ENCODE measurements around the gene ETS1.

The ETS1 gene

DNA sequence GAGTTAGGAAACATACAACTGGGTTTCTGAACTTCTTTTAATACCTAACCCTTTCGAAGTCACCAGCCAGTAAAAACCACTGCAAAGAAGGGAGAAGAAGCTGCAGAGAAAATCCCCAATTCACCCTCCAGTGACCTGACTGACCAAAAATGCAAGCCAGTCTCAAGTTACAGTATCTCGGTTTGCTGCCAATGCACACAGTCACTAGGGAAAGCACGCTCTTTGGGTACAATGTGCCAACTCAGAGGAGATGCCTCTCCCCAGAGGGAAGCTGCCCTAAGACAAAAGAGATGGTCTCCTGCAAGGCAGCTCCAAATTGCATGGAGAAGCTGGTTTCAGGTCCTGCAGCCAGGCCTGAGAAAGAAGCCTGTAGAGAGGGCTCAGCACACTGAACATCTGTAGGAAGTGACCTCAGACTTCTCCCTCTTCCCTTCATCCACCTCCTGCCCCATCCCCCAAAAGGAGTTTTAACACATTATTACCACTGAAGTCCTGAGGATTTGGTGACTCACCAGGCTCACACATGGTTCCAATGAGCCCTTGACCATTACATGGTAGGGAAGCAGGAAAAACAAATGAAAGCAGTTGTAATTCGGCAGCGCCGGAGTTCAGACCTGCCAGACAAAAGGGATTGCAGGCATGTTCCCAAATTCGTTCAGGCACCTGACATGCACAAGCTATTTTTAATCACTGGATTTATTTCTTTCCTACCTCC, 90.1 kb downstream of the ETS1 start:
- TF ChIP-seq, protein P1, sequence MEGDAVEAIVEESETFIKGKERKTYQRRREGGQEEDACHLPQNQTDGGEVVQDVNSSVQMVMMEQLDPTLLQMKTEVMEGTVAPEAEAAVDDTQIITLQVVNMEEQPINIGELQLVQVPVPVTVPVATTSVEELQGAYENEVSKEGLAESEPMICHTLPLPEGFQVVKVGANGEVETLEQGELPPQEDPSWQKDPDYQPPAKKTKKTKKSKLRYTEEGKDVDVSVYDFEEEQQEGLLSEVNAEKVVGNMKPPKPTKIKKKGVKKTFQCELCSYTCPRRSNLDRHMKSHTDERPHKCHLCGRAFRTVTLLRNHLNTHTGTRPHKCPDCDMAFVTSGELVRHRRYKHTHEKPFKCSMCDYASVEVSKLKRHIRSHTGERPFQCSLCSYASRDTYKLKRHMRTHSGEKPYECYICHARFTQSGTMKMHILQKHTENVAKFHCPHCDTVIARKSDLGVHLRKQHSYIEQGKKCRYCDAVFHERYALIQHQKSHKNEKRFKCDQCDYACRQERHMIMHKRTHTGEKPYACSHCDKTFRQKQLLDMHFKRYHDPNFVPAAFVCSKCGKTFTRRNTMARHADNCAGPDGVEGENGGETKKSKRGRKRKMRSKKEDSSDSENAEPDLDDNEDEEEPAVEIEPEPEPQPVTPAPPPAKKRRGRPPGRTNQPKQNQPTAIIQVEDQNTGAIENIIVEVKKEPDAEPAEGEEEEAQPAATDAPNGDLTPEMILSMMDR (IDR thresholded peaks at IDR 0.05; ENCODE audit: low read length) = no peak
- TF ChIP-seq EZH2 (IDR thresholded peaks at IDR 0.05; ENCODE audit: borderline replicate concordance, low read length) = no peak
- Histone ChIP-seq H2AFZ (ENCODE audit: low read length) (no peak overlapping the region), H3F3A (ENCODE audit: insufficient read depth, low read length) (no peaks in the 10 kb centered on the region), H4K20me1 (ENCODE audit: insufficient read depth, low read length) (no peaks in the 10 kb centered on the region), H3K9me3 (ENCODE audit: low read length) (no peaks in the 10 kb centered on the region), H3K36me3 (ENCODE audit: insufficient read depth, low read length) (peaks cover 70% of the 10 kb centered on the region; the same call in 1 of the 2 replicates), H3K27me3 (ENCODE audit: insufficient read depth, low read length) (no peaks in the 10 kb centered on the region), H3K9ac (ENCODE audit: low read length) (peak overlapping the region; percentile 29; the same call in 1 of the 2 replicates), H3K4me1 (ENCODE audit: insufficient read depth, low read length, severe bottlenecking) (peaks cover 100% of the 10 kb centered on the region), H3K4me3 (ENCODE audit: low read depth, low read length, poor library complexity, severe bottlenecking) (peak overlapping the region; percentile 13), H3K27ac (ENCODE audit: low read depth, low read length, poor library complexity, severe bottlenecking) (peak overlapping the region; percentile 66), H3K9me2 (ENCODE audit: low read depth, low read length) (no peaks in the 10 kb centered on the region), H3K4me2 (ENCODE audit: low read length) (peak overlapping the region; percentile 53), H3K79me2 (ENCODE audit: insufficient read depth, low read length) (peaks cover 100% of the 10 kb centered on the region)

- peaks cover 70% of the 10 kb centered on the region for H3K36me3 ChIP-seq (ENCODE audit: insufficient read depth, low read length)
- no peaks in the 10 kb centered on the region for H3K9me3 ChIP-seq (ENCODE audit: low read length)
- H3K4me3 ChIP-seq (ENCODE audit: low read depth, low read length, poor library complexity, severe bottlenecking) = no peak overlapping the region
- H3F3A ChIP-seq (ENCODE audit: insufficient read depth, low read length) = no peaks in the 10 kb centered on the region
- H3K4me1 ChIP-seq (ENCODE audit: insufficient read depth, low read length, severe bottlenecking) = peaks cover 100% of the 10 kb centered on the region
- no peaks in the 10 kb centered on the region for H3K9me2 ChIP-seq (ENCODE audit: low read depth, low read length)
- peak overlapping the region; percentile 66 for H3K27ac ChIP-seq (ENCODE audit: low read depth, low read length, poor library complexity, severe bottlenecking)
- no peak overlapping the region for H2AFZ ChIP-seq (ENCODE audit: low read length)
- peak overlapping the region; percentile 53; the same call in 1 of the 2 replicates for H3K4me2 ChIP-seq (ENCODE audit: low read length)
- peaks cover 100% of the 10 kb centered on the region for H3K79me2 ChIP-seq (ENCODE audit: insufficient read depth, low read length)
- H3K9ac ChIP-seq (ENCODE audit: low read length) = no peak overlapping the region
- no peaks in the 10 kb centered on the region for H4K20me1 ChIP-seq (ENCODE audit: insufficient read depth, low read length)
- TF ChIP-seq, protein P1 (IDR thresholded peaks at IDR 0.05; ENCODE audit: low read length) = no peak
- no peak for TF ChIP-seq EZH2 (IDR thresholded peaks at IDR 0.05; ENCODE audit: borderline replicate concordance, low read length)
- no peaks in the 10 kb centered on the region for H3K27me3 ChIP-seq (ENCODE audit: insufficient read depth, low read length)
Observed at GRCh38 chr11:128496692-128497060, 90.7 kb downstream of the ETS1 start.

- Histone ChIP-seq H3K27ac (ENCODE audit: low read depth, low read length, poor library complexity, severe bottlenecking) (peak overlapping the region; percentile 66), H2AFZ (ENCODE audit: low read length) (no peak overlapping the region), H3K4me2 (ENCODE audit: low read length) (peak overlapping the region; percentile 53; the same call in 1 of the 2 replicates), H3K4me1 (ENCODE audit: insufficient read depth, low read length, severe bottlenecking) (peaks cover 96% of the 10 kb centered on the region), H3K9me2 (ENCODE audit: low read depth, low read length) (no peaks in the 10 kb centered on the region), H3K4me3 (ENCODE audit: low read depth, low read length, poor library complexity, severe bottlenecking) (no peak overlapping the region), H3F3A (ENCODE audit: insufficient read depth, low read length) (no peaks in the 10 kb centered on the region), H3K79me2 (ENCODE audit: insufficient read depth, low read length) (peaks cover 100% of the 10 kb centered on the region), H3K36me3 (ENCODE audit: insufficient read depth, low read length) (peaks cover 72% of the 10 kb centered on the region), H4K20me1 (ENCODE audit: insufficient read depth, low read length) (no peaks in the 10 kb centered on the region), H3K9me3 (ENCODE audit: low read length) (no peaks in the 10 kb centered on the region), H3K27me3 (ENCODE audit: insufficient read depth, low read length) (no peaks in the 10 kb centered on the region), H3K9ac (ENCODE audit: low read length) (no peak overlapping the region)
- TF ChIP-seq EZH2 (IDR thresholded peaks at IDR 0.05; ENCODE audit: borderline replicate concordance, low read length) = no peak
- TF ChIP-seq, protein P1 (IDR thresholded peaks at IDR 0.05; ENCODE audit: low read length) = no peak
Observed at GRCh38 chr11:128496249-128496648, 91.1 kb downstream of the ETS1 start.

Measured in OCI-LY1 (cell line).